HEK293 (cell line): Measurements from ENCODE around the gene GTSF1L.

Source experiments
- CTCF ChIA-PET: fragments of 350-600 bp; formaldehyde crosslinking; extraction: SDS; loops from one replicate; lab custom pipeline; 2021; ENCODE audit warnings: antibody characterized with exemption; lab: Yijun Ruan, JAX
- POLR2A ChIA-PET: fragments of 300-600 bp; formaldehyde crosslinking; extraction: SDS; loops from one replicate; lab custom pipeline; 2020; ENCODE audit warnings: antibody characterized with exemption, inconsistent platforms; lab: Yijun Ruan, JAX
- H3K27ac ChIP-seq: fragments of 200-500 bp; sonication (Bioruptor generic); 2 replicates; pipeline ENCODE4 v1.5.1; 2014; ENCODE audit warnings: low read depth, low read length, control low read depth, inconsistent platforms; ENCODE audit errors: extremely low read depth
- H3K36me3 ChIP-seq, 2 experiments: fragments of 200-500 bp in 1 of 2; sonication (Bioruptor generic) in 1 of 2; 1 replicate in 1 of 2; 2 replicates in 1 of 2; pipeline ENCODE4 v1.5.1; 2014 to 2017; ENCODE audit warnings: inconsistent platforms in 2 of 2, low read length in 2 of 2; ENCODE audit not compliant: control insufficient read depth in 2 of 2, insufficient read depth in 1 of 2
- H3K4me1 ChIP-seq: fragments of 200-500 bp; sonication (Bioruptor generic); 2 replicates; pipeline ENCODE4 v1.5.1; 2014; ENCODE audit warnings: mild to moderate bottlenecking, low read length, inconsistent platforms; ENCODE audit not compliant: control insufficient read depth, insufficient read depth
- H3K4me3 ChIP-seq: 2 replicates; pipeline ENCODE4 v1.5.1; 2011; ENCODE audit warnings: low read depth, mild to moderate bottlenecking, control low read depth, low read length, moderate library complexity
- H3K9me3 ChIP-seq: fragments of 200-500 bp; sonication (Bioruptor generic); 2 replicates; pipeline ENCODE4 v1.5.1; 2014; ENCODE audit warnings: low read depth, low read length, inconsistent platforms; ENCODE audit not compliant: control insufficient read depth, insufficient read depth
- GLIS2 ChIP-seq: fragments of 450-650 bp; formaldehyde crosslinking; IDR thresholded peaks from 2 replicates; pipeline ENCODE4 v1.5.1; 2016; ENCODE audit warnings: missing biosample characterization, missing genetic modification characterization
- KLF7 ChIP-seq: fragments of 450-650 bp; formaldehyde crosslinking; IDR thresholded peaks from 2 replicates; pipeline ENCODE4 v1.5.1; 2016; ENCODE audit warnings: missing biosample characterization, missing genetic modification characterization, borderline replicate concordance
- SETDB1 ChIP-seq: IDR thresholded peaks from one replicate; pipeline ENCODE4 v1.6.1; 2017; ENCODE audit warnings: mild to moderate bottlenecking, low read length, moderate library complexity, mixed read lengths; ENCODE audit not compliant: insufficient read length
- TCF7L2 ChIP-seq: IDR thresholded peaks from 2 replicates; pipeline ENCODE4 v1.6.1; 2011; ENCODE audit warnings: low read depth, mild to moderate bottlenecking, inconsistent platforms, low read length, moderate library complexity, borderline replicate concordance
- ZBTB44 ChIP-seq: fragments of 450-650 bp; IDR thresholded peaks from 2 replicates; pipeline ENCODE4 v1.5.1; 2018; ENCODE audit warnings: missing biosample characterization, mild to moderate bottlenecking, missing genetic modification characterization
- ZFP69B ChIP-seq: fragments of 450-650 bp; formaldehyde crosslinking; IDR thresholded peaks from 2 replicates; pipeline ENCODE4 v1.5.1; 2016; ENCODE audit warnings: missing biosample characterization, missing genetic modification characterization
- ZIC2 ChIP-seq: fragments of 450-650 bp; formaldehyde crosslinking; IDR thresholded peaks from 2 replicates; pipeline ENCODE4 v1.5.1; 2016; ENCODE audit warnings: missing biosample characterization, missing genetic modification characterization
- ZNF148 ChIP-seq: fragments of 450-650 bp; formaldehyde crosslinking; IDR thresholded peaks from 2 replicates; pipeline ENCODE4 v1.5.0; 2017; ENCODE audit warnings: missing biosample characterization, missing genetic modification characterization, borderline replicate concordance
- ZNF214 ChIP-seq: fragments of 450-650 bp; formaldehyde crosslinking; IDR thresholded peaks from 2 replicates; pipeline ENCODE4 v1.5.1; 2017; ENCODE audit warnings: missing biosample characterization, mild to moderate bottlenecking, missing genetic modification characterization, borderline replicate concordance
- ZNF266 ChIP-seq: fragments of 450-650 bp; formaldehyde crosslinking; IDR thresholded peaks from 2 replicates; pipeline ENCODE4 v1.5.1; 2016; ENCODE audit warnings: missing biosample characterization, missing genetic modification characterization, low read depth
- ZNF280C ChIP-seq: fragments of 450-650 bp; formaldehyde crosslinking; IDR thresholded peaks from 2 replicates; pipeline ENCODE4 v1.5.1; 2016; ENCODE audit warnings: missing biosample characterization, missing genetic modification characterization
- ZNF473 ChIP-seq: fragments of 450-650 bp; formaldehyde crosslinking; IDR thresholded peaks from 2 replicates; pipeline ENCODE4 v1.5.1; 2017; ENCODE audit warnings: missing biosample characterization, missing genetic modification characterization
- ZNF501 ChIP-seq: fragments of 450-650 bp; formaldehyde crosslinking; IDR thresholded peaks from 2 replicates; pipeline ENCODE4 v1.5.1; 2016; ENCODE audit warnings: missing biosample characterization, missing genetic modification characterization
- ZNF521 ChIP-seq: fragments of 450-650 bp; formaldehyde crosslinking; IDR thresholded peaks from 2 replicates; pipeline ENCODE4 v1.5.1; 2017; ENCODE audit warnings: missing biosample characterization, mild to moderate bottlenecking, missing genetic modification characterization
- ZNF530 ChIP-seq: fragments of 450-650 bp; formaldehyde crosslinking; IDR thresholded peaks from 2 replicates; pipeline ENCODE4 v1.5.1; 2016; ENCODE audit warnings: low read depth, missing biosample characterization, missing genetic modification characterization
- ZNF544 ChIP-seq: fragments of 450-650 bp; formaldehyde crosslinking; IDR thresholded peaks from 2 replicates; pipeline ENCODE4 v1.5.0; 2017; ENCODE audit warnings: missing biosample characterization, missing genetic modification characterization
- ZNF548 ChIP-seq: fragments of 450-650 bp; formaldehyde crosslinking; IDR thresholded peaks from 2 replicates; pipeline ENCODE4 v1.5.1; 2016; ENCODE audit warnings: missing biosample characterization, missing genetic modification characterization
- ZNF561 ChIP-seq: fragments of 450-650 bp; IDR thresholded peaks from 2 replicates; pipeline ENCODE4 v1.5.1; 2018; ENCODE audit warnings: missing biosample characterization, missing genetic modification characterization, borderline replicate concordance
- ZNF571 ChIP-seq: fragments of 450-650 bp; formaldehyde crosslinking; IDR thresholded peaks from 2 replicates; pipeline ENCODE4 v1.5.0; 2017; ENCODE audit warnings: missing biosample characterization, missing genetic modification characterization
- ZNF624 ChIP-seq: fragments of 450-650 bp; formaldehyde crosslinking; IDR thresholded peaks from 2 replicates; pipeline ENCODE4 v1.5.1; 2017; ENCODE audit warnings: missing biosample characterization, missing genetic modification characterization
- ZNF626 ChIP-seq: fragments of 450-650 bp; sonication (Bioruptor Pico); formaldehyde crosslinking; IDR thresholded peaks from 2 replicates; pipeline ENCODE4 v1.5.1; 2018; ENCODE audit warnings: missing biosample characterization, missing genetic modification characterization, inconsistent platforms
- ZNF747 ChIP-seq: fragments of 450-650 bp; formaldehyde crosslinking; IDR thresholded peaks from 2 replicates; pipeline ENCODE4 v1.5.1; 2016; ENCODE audit warnings: missing biosample characterization, missing genetic modification characterization
- ZNF768 ChIP-seq: fragments of 450-650 bp; formaldehyde crosslinking; IDR thresholded peaks from 2 replicates; pipeline ENCODE4 v1.5.1; 2018; ENCODE audit warnings: missing biosample characterization, mild to moderate bottlenecking, missing genetic modification characterization
- ZXDB ChIP-seq: fragments of 450-650 bp; formaldehyde crosslinking; IDR thresholded peaks from 2 replicates; pipeline ENCODE4 v1.5.1; 2016; ENCODE audit warnings: missing biosample characterization, missing genetic modification characterization
- TF ChIP-seq, protein P1 (sequence below): fragments of 450-650 bp; formaldehyde crosslinking; IDR thresholded peaks from 2 replicates; pipeline ENCODE4 v1.5.1; 2016; ENCODE audit warnings: missing biosample characterization, missing genetic modification characterization

The GTSF1L gene

GRCh38 chr20:43702502-43702901, 24.3 kb downstream of the GTSF1L start:
- ChIA-PET POLR2A (no interaction called here), CTCF (no interaction called here)
- Histone ChIP-seq H3K4me3 (no peak overlapping the region), H3K27ac (no peak overlapping the region), H3K9me3 (no peaks in the 10 kb centered on the region), H3K4me1 (no peaks in the 10 kb centered on the region), H3K36me3 (peaks cover 45 to 81% of the 10 kb centered on the region in 2 experiments; a peak in 2 of 3 replicates)
- TF ChIP-seq ZNF561 (no peak), SETDB1 (no peak), ZNF624 (no peak), ZNF530 (tag by site-specific recombination) (no peak), ZNF266 (no peak), TCF7L2 (no peak), ZNF280C (tag by site-specific recombination) (no peak)

GRCh38 chr20:43700627-43701026, 26.2 kb downstream of the GTSF1L start:
- peaks cover 37 to 82% of the 10 kb centered on the region in 2 experiments; a peak in 2 of 3 replicates for H3K36me3 ChIP-seq
- CTCF ChIA-PET, result interaction anchor here (0.6 kb wide), 1 partner anchor 21 kb away, joined by 3 read pairs; no protein-coding TSS in a partner anchor
- no peak for TF ChIP-seq ZNF548 (tag by site-specific recombination)
- TF ChIP-seq ZNF626 (tag by site-specific recombination), result no peak
- peak; percentile 82; the same call in 1 of the 2 replicates for TF ChIP-seq ZNF768 (tag by site-specific recombination)
- H3K9me3 ChIP-seq, result no peaks in the 10 kb centered on the region
- H3K27ac ChIP-seq, result no peak overlapping the region
- H3K4me1 ChIP-seq, result no peaks in the 10 kb centered on the region
- no peak overlapping the region for H3K4me3 ChIP-seq
- POLR2A ChIA-PET, result no interaction called here

DNA sequence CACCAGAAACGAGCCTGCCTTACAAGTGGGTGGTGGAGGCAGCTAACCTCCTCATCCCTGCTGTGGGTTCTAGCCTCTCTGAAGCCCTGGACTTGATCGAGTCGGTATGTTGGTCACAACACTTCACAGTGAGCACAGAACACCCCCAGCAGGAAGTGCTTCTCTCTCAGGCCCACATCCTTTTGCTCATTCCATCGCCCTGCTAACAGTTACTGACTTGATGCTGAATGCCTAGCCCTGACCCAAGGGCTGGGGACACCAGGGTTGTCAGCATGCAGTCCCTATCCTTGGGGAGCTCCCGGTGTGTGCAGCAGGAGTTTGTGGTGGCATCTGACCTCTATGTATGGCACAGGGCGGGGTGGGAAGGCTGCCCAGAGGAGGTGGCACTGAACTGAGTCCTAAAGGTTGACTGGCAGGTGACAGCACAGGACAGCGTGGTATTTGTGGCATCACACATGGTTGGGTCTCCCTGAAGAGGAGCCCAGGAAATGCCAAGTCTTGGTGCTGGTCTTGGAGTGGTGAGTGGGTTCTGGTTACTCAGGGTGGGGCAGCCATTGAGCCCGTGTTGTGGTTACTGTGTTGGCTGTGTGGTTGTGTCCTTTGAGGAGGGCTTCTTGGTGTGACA, 26.7 kb downstream of the GTSF1L start:
- Histone ChIP-seq H3K4me1 (no peaks in the 10 kb centered on the region), H3K27ac (no peak overlapping the region), H3K9me3 (no peaks in the 10 kb centered on the region), H3K4me3 (no peak overlapping the region), H3K36me3 (peaks cover 36 to 84% of the 10 kb centered on the region in 2 experiments; a peak in 2 of 3 replicates)
- CTCF ChIA-PET, result interaction anchor here (0.6 kb wide), 1 partner anchor 21 kb away, joined by 3 read pairs; no protein-coding TSS in a partner anchor
- POLR2A ChIA-PET, result no interaction called here
- TF ChIP-seq ZNF148 (tag by site-specific recombination) (no peak), ZNF214 (no peak), KLF7 (no peak), ZXDB (no peak), ZIC2 (no peak), ZNF521 (no peak), ZNF747 (tag by site-specific recombination) (no peak), ZFP69B (no peak), ZNF571 (tag by site-specific recombination) (no peak), ZNF473 (tag by site-specific recombination) (no peak), GLIS2 (tag by site-specific recombination) (no peak), ZNF501 (tag by site-specific recombination) (no peak), ZBTB44 (no peak), ZNF544 (tag by site-specific recombination) (no peak)
- TF ChIP-seq, protein P1, sequence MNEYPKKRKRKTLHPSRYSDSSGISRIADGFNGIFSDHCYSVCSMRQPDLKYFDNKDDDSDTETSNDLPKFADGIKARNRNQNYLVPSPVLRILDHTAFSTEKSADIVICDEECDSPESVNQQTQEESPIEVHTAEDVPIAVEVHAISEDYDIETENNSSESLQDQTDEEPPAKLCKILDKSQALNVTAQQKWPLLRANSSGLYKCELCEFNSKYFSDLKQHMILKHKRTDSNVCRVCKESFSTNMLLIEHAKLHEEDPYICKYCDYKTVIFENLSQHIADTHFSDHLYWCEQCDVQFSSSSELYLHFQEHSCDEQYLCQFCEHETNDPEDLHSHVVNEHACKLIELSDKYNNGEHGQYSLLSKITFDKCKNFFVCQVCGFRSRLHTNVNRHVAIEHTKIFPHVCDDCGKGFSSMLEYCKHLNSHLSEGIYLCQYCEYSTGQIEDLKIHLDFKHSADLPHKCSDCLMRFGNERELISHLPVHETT, result no peak
